WERI-Rb-1 (cell line): Measurements from ENCODE around the gene KRT85.

ENCODE experiments used
- DNase-seq: peaks from one replicate; pipeline ENCODE4 v3.0.0-alpha.2; 2020
- H3K27ac ChIP-seq: fragments of 250-450 bp; sonication (Bioruptor Pico); 2 replicates; pipeline ENCODE4 v1.5.1; 2020; ENCODE audit warnings: mild to moderate bottlenecking, moderate library complexity
- H3K27me3 ChIP-seq: fragments of 250-450 bp; sonication (Bioruptor Pico); 2 replicates; pipeline ENCODE4 v1.5.1; 2021; ENCODE audit warnings: mild to moderate bottlenecking, low read depth, moderate library complexity; ENCODE audit not compliant: insufficient read depth, severe bottlenecking
- H3K36me3 ChIP-seq: fragments of 250-450 bp; sonication (Bioruptor Pico); 2 replicates; pipeline ENCODE4 v1.5.1; 2020; ENCODE audit warnings: mild to moderate bottlenecking, moderate library complexity
- H3K4me3 ChIP-seq: 2 replicates; pipeline ENCODE4 v1.5.1; 2011; ENCODE audit warnings: low read depth, mild to moderate bottlenecking, control low read depth, low read length
- H3K9me3 ChIP-seq: fragments of 250-450 bp; sonication (Bioruptor Pico); 2 replicates; pipeline ENCODE4 v1.5.1; 2021; ENCODE audit warnings: mild to moderate bottlenecking, moderate library complexity; ENCODE audit not compliant: severe bottlenecking
- CTCF ChIP-seq: IDR thresholded peaks from 2 replicates; pipeline ENCODE4 v1.5.1; 2011; ENCODE audit warnings: low read depth, mild to moderate bottlenecking, control low read depth, inconsistent platforms, low read length

KRT85 gene

GRCh38 chr12:52403561-52403960 lies 36.3 kb upstream of the KRT85 start:
- no peaks in the 10 kb centered on the region for H3K36me3 ChIP-seq
- no peak overlapping the region for H3K27ac ChIP-seq

GRCh38 chr12:52402873-52403540 lies 35.7 kb upstream of the KRT85 start:
- Histone ChIP-seq H3K9me3 (no peaks in the 10 kb centered on the region), H3K27me3 (peaks cover 98% of the 10 kb centered on the region), H3K27ac (no peak overlapping the region), H3K4me3 (no peak overlapping the region), H3K36me3 (no peaks in the 10 kb centered on the region)
- DNase-seq, result no peak
- no peak for TF ChIP-seq CTCF

More at GRCh38 chr12:52403561-52403960, 36.3 kb upstream of the KRT85 start:
- H3K9me3 ChIP-seq, result no peaks in the 10 kb centered on the region
- no peak overlapping the region for H3K4me3 ChIP-seq
- TF ChIP-seq CTCF, result no peak
- DNase-seq, result no peak
- peaks cover 100% of the 10 kb centered on the region for H3K27me3 ChIP-seq

GRCh38 chr12:52402377-52402776 lies 35.1 kb upstream of the KRT85 start:
- Histone ChIP-seq H3K9me3 (no peaks in the 10 kb centered on the region), H3K36me3 (no peaks in the 10 kb centered on the region), H3K27me3 (peaks cover 98% of the 10 kb centered on the region), H3K27ac (no peak overlapping the region), H3K4me3 (no peak overlapping the region)
- no peak for DNase-seq
- no peak for TF ChIP-seq CTCF

GRCh38 chr12:52401926-52402325 lies 34.6 kb upstream of the KRT85 start:
- TF ChIP-seq CTCF, result no peak
- Histone ChIP-seq H3K4me3 (no peak overlapping the region), H3K9me3 (no peaks in the 10 kb centered on the region), H3K27ac (no peak overlapping the region), H3K36me3 (no peaks in the 10 kb centered on the region), H3K27me3 (peaks cover 98% of the 10 kb centered on the region)
- no peak for DNase-seq

GRCh38 chr12:52401526-52401925 lies 34.2 kb upstream of the KRT85 start:
- no peak for TF ChIP-seq CTCF
- H3K27ac ChIP-seq, result no peak overlapping the region
- peaks cover 98% of the 10 kb centered on the region for H3K27me3 ChIP-seq

GRCh38 chr12:52400906-52401305 lies 33.6 kb upstream of the KRT85 start:
- Histone ChIP-seq H3K27me3 (peaks cover 98% of the 10 kb centered on the region), H3K36me3 (no peaks in the 10 kb centered on the region), H3K9me3 (no peaks in the 10 kb centered on the region), H3K27ac (no peak overlapping the region), H3K4me3 (no peak overlapping the region)
- DNase-seq, result no peak
- TF ChIP-seq CTCF, result no peak

More at GRCh38 chr12:52401526-52401925, 34.2 kb upstream of the KRT85 start:
- DNase-seq, result no peak
- H3K36me3 ChIP-seq, result no peaks in the 10 kb centered on the region
- no peaks in the 10 kb centered on the region for H3K9me3 ChIP-seq
- no peak overlapping the region for H3K4me3 ChIP-seq
